SJSA1 (cell line): ENCODE results near the gene IER5. TPM values are rescaled to one million over a fixed set of nuclear protein-coding genes. Genes with fewer than 3 reads are reported as not detected.
"Not testable (repeated sequence)": the region's sequence is repeated elsewhere in the genome, so short reads cannot be mapped to it uniquely, and the experiment has no call there.

ENCODE experiments used
- DNase-seq, 2 experiments: peaks; one replicate each; pipeline ENCODE4 v3.0.0-alpha.2; 2015 to 2020; ENCODE audit warnings: low spot score in 2 of 2, low read depth in 1 of 2
- H3K27ac ChIP-seq: fragments of 250-450 bp; sonication (Bioruptor Pico); 2 replicates; pipeline ENCODE4 v1.5.1; 2020; ENCODE audit warnings: mild to moderate bottlenecking, moderate library complexity
- H3K27me3 ChIP-seq: fragments of 250-450 bp; sonication (Bioruptor Pico); replicated peaks from 2 replicates; pipeline ENCODE4 v1.5.1; 2020; ENCODE audit warnings: mild to moderate bottlenecking, moderate library complexity
- H3K36me3 ChIP-seq: fragments of 250-450 bp; sonication (Bioruptor Pico); 2 replicates; pipeline ENCODE4 v1.5.1; 2020; ENCODE audit warnings: mild to moderate bottlenecking
- H3K4me1 ChIP-seq: fragments of 250-450 bp; sonication (Bioruptor Pico); replicated peaks from 2 replicates; pipeline ENCODE4 v1.6.1; 2021; ENCODE audit warnings: mild to moderate bottlenecking
- H3K4me3 ChIP-seq: fragments of 250-450 bp; sonication (Bioruptor Pico); 2 replicates; pipeline ENCODE4 v1.5.1; 2020; ENCODE audit warnings: mild to moderate bottlenecking
- H3K9me3 ChIP-seq: fragments of 250-450 bp; sonication (Bioruptor Pico); replicated peaks from 2 replicates; pipeline ENCODE4 v1.5.1; 2020; ENCODE audit warnings: mild to moderate bottlenecking
- total RNA-seq: library from RNA; depleted of rRNA; stranded (reverse); fragments of >200 nt; shearing (Covaris generic); gene quantifications from 2 replicates; pipeline ENCODE4 v1.2.3, GENCODE V29; 2014

IER5 gene
- total RNA-seq, 1 experiment from 2014 or later: 67.6 TPM

- Histone ChIP-seq H3K4me3 (no peak overlapping the region), H3K27me3 (no peaks in the 10 kb centered on the region), H3K4me1 (peaks cover 43% of the 10 kb centered on the region), H3K9me3 (no peaks in the 10 kb centered on the region), H3K27ac (no peak overlapping the region), H3K36me3 (no peaks in the 10 kb centered on the region)
- DNase-seq: no peak
Observed at GRCh38 chr1:181106479-181106878, 18.0 kb downstream of the IER5 start.

- no peak for DNase-seq
- H3K27me3 ChIP-seq: no peaks in the 10 kb centered on the region
- H3K4me3 ChIP-seq: no peak overlapping the region
- no peaks in the 10 kb centered on the region for H3K36me3 ChIP-seq
- H3K27ac ChIP-seq: no peak overlapping the region
- no peaks in the 10 kb centered on the region for H3K9me3 ChIP-seq
- peaks cover 43% of the 10 kb centered on the region for H3K4me1 ChIP-seq
Observed at GRCh38 chr1:181107711-181108110, 19.2 kb downstream of the IER5 start.

- peaks cover 46% of the 10 kb centered on the region for H3K4me1 ChIP-seq
- no peaks in the 10 kb centered on the region for H3K36me3 ChIP-seq
- H3K27ac ChIP-seq: no peak overlapping the region
- H3K27me3 ChIP-seq: no peaks in the 10 kb centered on the region
- H3K9me3 ChIP-seq: no peaks in the 10 kb centered on the region
- H3K4me3 ChIP-seq: no peak overlapping the region
- DNase-seq: no peak
Observed at GRCh38 chr1:181108304-181108867, 19.9 kb downstream of the IER5 start.

- Histone ChIP-seq H3K4me3 (no peak overlapping the region), H3K36me3 (no peaks in the 10 kb centered on the region), H3K4me1 (peaks cover 38% of the 10 kb centered on the region), H3K9me3 (no peaks in the 10 kb centered on the region), H3K27me3 (no peaks in the 10 kb centered on the region), H3K27ac (no peak overlapping the region)
- DNase-seq: no peak
Observed at GRCh38 chr1:181110013-181110412, 21.5 kb downstream of the IER5 start.

GRCh38 chr1:181111559-181111958 is 23.1 kb downstream of the IER5 start:
- Histone ChIP-seq H3K36me3 (no peaks in the 10 kb centered on the region), H3K9me3 (no peaks in the 10 kb centered on the region), H3K27ac (peak overlapping the region; percentile 48; the same call in 1 of the 2 replicates), H3K4me3 (no peak overlapping the region), H3K27me3 (no peaks in the 10 kb centered on the region), H3K4me1 (peaks cover 30% of the 10 kb centered on the region)
- no peak for DNase-seq

- no peak overlapping the region for H3K4me3 ChIP-seq
- peak; percentile 89 to 94 for DNase-seq
Observed at GRCh38 chr1:181112071-181112929, 23.8 kb downstream of the IER5 start.

GRCh38 chr1:181113059-181113641 is 24.6 kb downstream of the IER5 start:
- H3K27ac ChIP-seq: peak overlapping the region; percentile 46
- no peaks in the 10 kb centered on the region for H3K27me3 ChIP-seq
- peak; percentile 60 to 63 for DNase-seq
- no peaks in the 10 kb centered on the region for H3K36me3 ChIP-seq
- H3K9me3 ChIP-seq: no peaks in the 10 kb centered on the region
- peaks cover 42% of the 10 kb centered on the region for H3K4me1 ChIP-seq
- H3K4me3 ChIP-seq: no peak overlapping the region

More at GRCh38 chr1:181112071-181112929, 23.8 kb downstream of the IER5 start:
- peak overlapping the region; percentile 48 for H3K27ac ChIP-seq
- no peaks in the 10 kb centered on the region for H3K9me3 ChIP-seq
- H3K27me3 ChIP-seq: no peaks in the 10 kb centered on the region
- peaks cover 34% of the 10 kb centered on the region for H3K4me1 ChIP-seq
- H3K36me3 ChIP-seq: no peaks in the 10 kb centered on the region

- Histone ChIP-seq H3K27ac (no peak overlapping the region), H3K4me1 (peaks cover 57% of the 10 kb centered on the region), H3K36me3 (no peaks in the 10 kb centered on the region), H3K4me3 (no peak overlapping the region), H3K9me3 (no peaks in the 10 kb centered on the region), H3K27me3 (no peaks in the 10 kb centered on the region)
- no peak for DNase-seq
Observed at GRCh38 chr1:181114574-181115367, 26.3 kb downstream of the IER5 start.

GRCh38 chr1:181115368-181115684 is 26.8 kb downstream of the IER5 start:
- Histone ChIP-seq H3K4me1 (peaks cover 61% of the 10 kb centered on the region), H3K36me3 (no peaks in the 10 kb centered on the region), H3K9me3 (no peaks in the 10 kb centered on the region), H3K27ac (no peak overlapping the region), H3K27me3 (no peaks in the 10 kb centered on the region), H3K4me3 (no peak overlapping the region)
- DNase-seq: no peak

GRCh38 chr1:181115971-181116370 is 27.5 kb downstream of the IER5 start:
- not testable (repeated sequence) for H3K4me3 ChIP-seq, H3K27me3 ChIP-seq, H3K36me3 ChIP-seq, H3K9me3 ChIP-seq, H3K27ac ChIP-seq, DNase-seq
- peaks cover 60% of the 10 kb centered on the region for H3K4me1 ChIP-seq

- no peaks in the 10 kb centered on the region for H3K27me3 ChIP-seq
- H3K27ac ChIP-seq: no peak overlapping the region
- no peaks in the 10 kb centered on the region for H3K36me3 ChIP-seq
- H3K4me1 ChIP-seq: peaks cover 51% of the 10 kb centered on the region
- H3K4me3 ChIP-seq: no peak overlapping the region
- no peak for DNase-seq
- no peaks in the 10 kb centered on the region for H3K9me3 ChIP-seq
Observed at GRCh38 chr1:181116819-181117390, 28.4 kb downstream of the IER5 start.

GRCh38 chr1:181117648-181118449 is 29.3 kb downstream of the IER5 start:
- Histone ChIP-seq H3K36me3 (no peaks in the 10 kb centered on the region), H3K4me3 (no peak overlapping the region), H3K27ac (no peak overlapping the region), H3K4me1 (peaks cover 41% of the 10 kb centered on the region), H3K27me3 (no peaks in the 10 kb centered on the region), H3K9me3 (no peaks in the 10 kb centered on the region)
- no peak for DNase-seq
